ENCODE data around the gene TULP3. TPM values are rescaled to one million over a fixed set of nuclear protein-coding genes. Genes with fewer than 3 reads are reported as not detected.

Gene TULP3, protein sequence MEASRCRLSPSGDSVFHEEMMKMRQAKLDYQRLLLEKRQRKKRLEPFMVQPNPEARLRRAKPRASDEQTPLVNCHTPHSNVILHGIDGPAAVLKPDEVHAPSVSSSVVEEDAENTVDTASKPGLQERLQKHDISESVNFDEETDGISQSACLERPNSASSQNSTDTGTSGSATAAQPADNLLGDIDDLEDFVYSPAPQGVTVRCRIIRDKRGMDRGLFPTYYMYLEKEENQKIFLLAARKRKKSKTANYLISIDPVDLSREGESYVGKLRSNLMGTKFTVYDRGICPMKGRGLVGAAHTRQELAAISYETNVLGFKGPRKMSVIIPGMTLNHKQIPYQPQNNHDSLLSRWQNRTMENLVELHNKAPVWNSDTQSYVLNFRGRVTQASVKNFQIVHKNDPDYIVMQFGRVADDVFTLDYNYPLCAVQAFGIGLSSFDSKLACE
- 1 to 10 TPM; 3.5 to 10.0 (median 5.3) TPM for total RNA-seq
- polyA plus RNA-seq: 1 to 10 TPM; 2.6 to 5.6 TPM
- long read RNA-seq, donor 1, partial matches to known transcripts: 1 of 2 reads
- long read RNA-seq, donor 1, other reads (novel, unspliced or antisense): 0 of 2 reads
- long read RNA-seq, donor 2, partial matches to known transcripts: 0 of 5 reads
- long read RNA-seq, donor 2, other reads (novel, unspliced or antisense): 4 of 5 reads
- long read RNA-seq, donor 3, partial matches to known transcripts: 0 of 3 reads
- long read RNA-seq, donor 3, other reads (novel, unspliced or antisense): 3 of 3 reads

DNA sequence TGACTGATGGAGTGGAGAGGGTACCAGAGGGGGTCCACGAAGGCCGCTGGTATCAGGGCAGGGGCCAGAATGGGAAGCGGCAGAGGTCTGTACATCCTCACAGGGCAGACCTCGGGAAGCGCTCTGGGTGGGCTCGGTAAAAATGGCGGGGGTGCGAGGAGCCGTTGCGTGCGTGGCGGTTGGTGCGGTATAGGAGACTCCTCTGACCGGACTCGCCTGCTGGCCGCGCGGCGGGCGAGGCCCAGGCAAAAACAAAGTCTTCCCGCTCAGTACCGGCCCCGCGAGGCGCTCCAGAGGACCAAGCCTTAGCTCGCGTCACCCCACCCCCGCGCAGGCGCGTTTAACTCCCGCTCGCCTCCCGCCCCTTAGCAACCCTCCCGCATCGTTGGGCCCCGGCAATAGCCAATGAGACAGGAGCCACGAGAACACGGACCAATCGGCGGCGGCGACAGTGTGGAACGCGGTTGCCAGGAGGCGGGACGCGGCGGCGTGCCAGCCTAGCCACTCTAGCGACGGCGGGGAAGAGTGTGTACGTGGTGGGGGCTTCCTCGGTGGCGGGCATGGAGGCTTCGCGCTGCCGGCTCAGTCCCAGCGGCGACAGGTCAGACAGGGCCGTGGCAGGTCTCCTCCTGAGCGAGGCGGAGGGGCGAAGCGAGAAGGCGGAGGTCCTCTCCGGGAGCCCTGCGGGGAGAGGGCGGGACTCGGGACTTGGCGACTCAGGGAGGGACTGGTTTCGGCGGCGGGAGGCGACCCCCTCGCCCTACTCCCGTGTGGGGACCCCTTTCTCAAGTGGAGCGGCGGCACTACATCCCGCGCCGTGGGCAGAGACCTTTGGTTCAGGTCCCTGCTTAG lies at the start of gene TULP3:
Gene TULP3, plus strand, starts transcription at position 504 of the 852 bp plus-strand sequence. Its CDS starts 57 bp downstream, at position 561.
- 0 to 1% (median 1%) methylated on average over 25 to 83 of the region's 83 CpGs for WGBS, 4 donors
- H3K36me3 ChIP-seq: peaks cover 0 to 24% (median 0%) of the 10 kb centered on the region in 9 donors
- intact Hi-C loops (cut with DNase I): loop anchor here in 1 of 10 donors (10.0 kb wide), 1 partner anchor 54 kb away; no protein-coding TSS in a partner anchor
- H3K9me3 ChIP-seq: no peaks in the 10 kb centered on the region
- ATAC-seq (peak; percentile 99 to 100 (median 99)), DNase-seq (peak; percentile 99)
- TF ChIP-seq, protein P1, sequence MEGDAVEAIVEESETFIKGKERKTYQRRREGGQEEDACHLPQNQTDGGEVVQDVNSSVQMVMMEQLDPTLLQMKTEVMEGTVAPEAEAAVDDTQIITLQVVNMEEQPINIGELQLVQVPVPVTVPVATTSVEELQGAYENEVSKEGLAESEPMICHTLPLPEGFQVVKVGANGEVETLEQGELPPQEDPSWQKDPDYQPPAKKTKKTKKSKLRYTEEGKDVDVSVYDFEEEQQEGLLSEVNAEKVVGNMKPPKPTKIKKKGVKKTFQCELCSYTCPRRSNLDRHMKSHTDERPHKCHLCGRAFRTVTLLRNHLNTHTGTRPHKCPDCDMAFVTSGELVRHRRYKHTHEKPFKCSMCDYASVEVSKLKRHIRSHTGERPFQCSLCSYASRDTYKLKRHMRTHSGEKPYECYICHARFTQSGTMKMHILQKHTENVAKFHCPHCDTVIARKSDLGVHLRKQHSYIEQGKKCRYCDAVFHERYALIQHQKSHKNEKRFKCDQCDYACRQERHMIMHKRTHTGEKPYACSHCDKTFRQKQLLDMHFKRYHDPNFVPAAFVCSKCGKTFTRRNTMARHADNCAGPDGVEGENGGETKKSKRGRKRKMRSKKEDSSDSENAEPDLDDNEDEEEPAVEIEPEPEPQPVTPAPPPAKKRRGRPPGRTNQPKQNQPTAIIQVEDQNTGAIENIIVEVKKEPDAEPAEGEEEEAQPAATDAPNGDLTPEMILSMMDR (IDR thresholded peaks at IDR 0.05): peak in 4 of 12 donors; percentile 22 to 36 (median 30)
- peak in 1 of 2 donors; percentile 85 for TF ChIP-seq POLR2A (IDR thresholded peaks at IDR 0.05)
- no peaks in the 10 kb centered on the region for H3K27me3 ChIP-seq
- peak within 1 kb of the TSS; percentile 75 to 98 (median 89) for H3K27ac ChIP-seq
- peaks cover 0 to 28% (median 11%) of the 10 kb centered on the region in 12 donors for H3K4me1 ChIP-seq
- H3K4me3 ChIP-seq: peak within 1 kb of the TSS; percentile 62 to 97 (median 86)

DNA sequence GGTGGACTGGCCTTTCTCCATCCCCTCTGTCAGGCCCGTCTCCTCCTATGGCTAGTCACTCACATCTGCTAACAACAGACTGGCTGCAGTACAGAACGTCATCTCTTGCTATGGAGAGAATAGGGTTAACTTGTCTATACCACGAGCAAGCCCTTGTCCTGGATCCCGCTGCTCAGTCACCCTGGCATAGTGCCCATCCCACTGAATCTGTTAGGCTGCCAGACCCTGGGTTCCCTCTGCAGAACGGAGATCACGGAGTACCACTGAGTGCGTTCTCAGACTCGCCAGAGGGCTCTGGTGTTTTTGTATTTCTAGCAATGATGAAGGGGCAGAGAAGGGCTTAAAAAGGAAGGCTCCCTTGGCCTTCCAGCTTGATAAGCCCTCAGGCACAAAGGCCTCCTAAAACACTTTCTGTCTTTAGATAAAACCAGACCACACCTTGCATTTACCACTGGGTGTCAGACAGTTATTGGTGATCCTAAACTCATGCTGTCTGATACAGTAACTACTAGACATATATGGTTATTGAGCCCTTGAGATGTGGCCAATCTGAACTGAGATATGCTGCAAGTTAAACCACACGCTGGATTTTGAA lies 49.5 kb upstream of the TULP3 start:
- H3K9me3 ChIP-seq: no peaks in the 10 kb centered on the region
- peaks cover 0 to 13% (median 0%) of the 10 kb centered on the region in 9 donors for H3K36me3 ChIP-seq
- no peak for ATAC-seq

DNA sequence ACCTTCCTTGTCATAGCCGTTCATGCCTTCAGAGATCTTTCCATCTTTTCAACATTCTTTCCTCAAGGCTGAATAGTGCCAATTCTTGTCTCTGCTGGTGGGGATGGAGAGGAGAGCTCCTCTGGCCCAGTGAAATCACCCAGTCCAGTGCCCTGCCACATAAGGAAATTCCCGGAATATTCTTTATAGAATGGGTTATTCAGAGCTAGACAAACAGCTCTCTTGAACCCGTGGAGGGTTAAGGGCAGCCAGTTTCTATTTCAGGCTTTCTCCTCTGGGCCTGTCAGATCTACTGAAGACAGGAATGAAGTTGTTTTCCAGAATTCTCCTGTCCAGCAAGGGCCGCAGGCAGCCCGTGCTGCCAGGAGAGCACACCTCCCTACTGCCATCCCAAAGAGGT lies 47.7 kb upstream of the TULP3 start:
- Histone ChIP-seq H3K27me3 (no peaks in the 10 kb centered on the region), H3K9me3 (no peaks in the 10 kb centered on the region), H3K4me1 (peaks cover 0 to 14% (median 0%) of the 10 kb centered on the region in 12 donors), H3K27ac (peak overlapping the region in 4 of 12 donors; percentile 0 to 46 (median 12)), H3K36me3 (peaks cover 0 to 18% (median 0%) of the 10 kb centered on the region in 9 donors), H3K4me3 (no peak overlapping the region)
- ATAC-seq: peak in 1 of 4 donors; percentile 20
- peak in 1 of 5 donors; percentile 13 for DNase-seq
- intact Hi-C loops (cut with DNase I): no loop called here
- no peak for TF ChIP-seq POLR2A (IDR thresholded peaks at IDR 0.05)
- TF ChIP-seq, protein P1 (IDR thresholded peaks at IDR 0.05): no peak
- 64 to 72% (median 67%) methylated on average over 5 of the region's 5 CpGs for WGBS, 4 donors

More for the DNA sequence above, 49.5 kb upstream of the TULP3 start:
- intact Hi-C loops (cut with DNase I): no loop called here
- no peak overlapping the region for H3K27ac ChIP-seq
- no peak overlapping the region for H3K4me3 ChIP-seq
- no peaks in the 10 kb centered on the region for H3K27me3 ChIP-seq
- H3K4me1 ChIP-seq: peaks cover 0 to 14% (median 0%) of the 10 kb centered on the region in 12 donors
- 45 to 59% (median 54%) methylated on average over 9 of the region's 9 CpGs for WGBS, 4 donors
- DNase-seq: peak in 1 of 5 donors; percentile 4
- no peak for TF ChIP-seq POLR2A (IDR thresholded peaks at IDR 0.05)
- TF ChIP-seq, protein P1 (IDR thresholded peaks at IDR 0.05): no peak
